Muscle layer of duodenum (tissue), 2 donors: Measurements from ENCODE around the gene EPN3.

ENCODE experiments used
- H3K27ac ChIP-seq: one replicate; pipeline ENCODE4 v1.7.0; 2013; ENCODE audit warnings: mild to moderate bottlenecking, low read length
- H3K27me3 ChIP-seq: one replicate; pipeline ENCODE4 v1.7.0; 2013; ENCODE audit warnings: low read depth, mild to moderate bottlenecking, control low read depth, low read length
- H3K36me3 ChIP-seq, 2 donors: one replicate each; pipeline ENCODE4 v1.7.0; 2013; ENCODE audit warnings: low read length in 2 of 2, control low read depth in 1 of 2, mild to moderate bottlenecking in 1 of 2; ENCODE audit not compliant: insufficient read depth in 2 of 2, control insufficient read depth in 1 of 2
- H3K4me1 ChIP-seq, 2 donors: one replicate each; pipeline ENCODE4 v1.7.0; 2013; ENCODE audit warnings: low read length in 2 of 2, mild to moderate bottlenecking in 2 of 2, control low read depth in 1 of 2, moderate library complexity in 1 of 2; ENCODE audit not compliant: insufficient read depth in 2 of 2, control insufficient read depth in 1 of 2
- H3K4me3 ChIP-seq, 2 donors: one replicate each; pipeline ENCODE4 v1.7.0; 2013; ENCODE audit warnings: low read length in 2 of 2, low read depth in 1 of 2, mild to moderate bottlenecking in 1 of 2
- H3K9me3 ChIP-seq, 2 donors: one replicate each; pipeline ENCODE4 v1.7.0; 2013; ENCODE audit warnings: low read length in 2 of 2, control low read depth in 1 of 2, mild to moderate bottlenecking in 1 of 2; ENCODE audit not compliant: control insufficient read depth in 1 of 2
- donor health status: healthy.

The EPN3 gene

DNA sequence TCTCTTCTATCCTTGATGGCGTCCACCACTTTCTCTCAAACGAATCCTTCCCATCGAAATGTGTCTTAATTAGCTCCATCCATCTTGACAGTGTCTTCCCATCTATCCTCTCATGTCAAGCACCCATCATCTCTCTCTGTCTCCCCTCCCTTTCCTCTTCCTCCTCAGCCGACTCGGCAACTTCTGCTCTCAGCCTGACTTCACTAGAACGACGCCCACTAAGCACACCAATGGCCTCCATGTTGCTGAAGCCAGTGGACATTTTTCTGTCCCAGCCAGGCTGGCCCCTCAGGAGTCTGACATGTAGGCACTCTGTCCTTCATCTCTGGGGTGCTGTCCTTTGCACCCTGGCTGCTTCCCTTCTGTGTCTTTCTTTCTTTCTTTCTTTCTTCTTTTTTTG lies 12.0 kb downstream of the EPN3 start:
- Histone ChIP-seq H3K27ac (no peak overlapping the region), H3K4me1 (peaks cover 10 to 29% of the 10 kb centered on the region in 2 donors), H3K27me3 (no peaks in the 10 kb centered on the region), H3K36me3 (peaks cover 0 to 10% of the 10 kb centered on the region in 2 donors), H3K4me3 (no peak overlapping the region), H3K9me3 (no peaks in the 10 kb centered on the region)

DNA sequence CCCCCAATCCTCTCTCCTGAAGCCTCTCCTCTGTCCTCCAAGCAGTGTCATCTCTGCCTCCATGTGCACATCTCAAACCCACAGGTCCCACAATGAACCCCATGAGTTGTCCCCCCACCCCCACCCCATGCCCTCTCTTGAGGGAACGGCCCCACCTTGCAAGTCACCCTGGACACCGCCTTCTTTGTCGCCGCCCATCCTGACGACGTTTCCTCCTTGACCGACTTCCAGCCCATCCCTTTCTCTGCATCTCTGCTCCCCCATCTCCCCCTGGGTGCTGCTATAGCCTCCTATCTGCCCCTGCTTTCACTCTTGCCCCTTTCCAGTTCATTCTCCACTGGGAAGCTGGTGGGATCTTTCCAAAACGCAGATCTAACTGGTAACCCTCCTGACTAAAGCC lies 12.8 kb downstream of the EPN3 start:
- no peak overlapping the region for H3K27ac ChIP-seq
- peaks cover 10 to 29% of the 10 kb centered on the region in 2 donors for H3K4me1 ChIP-seq
- H3K4me3 ChIP-seq, result no peak overlapping the region
- H3K27me3 ChIP-seq, result no peaks in the 10 kb centered on the region
- peaks cover 0 to 16% of the 10 kb centered on the region in 2 donors for H3K36me3 ChIP-seq
- H3K9me3 ChIP-seq, result no peaks in the 10 kb centered on the region

DNA sequence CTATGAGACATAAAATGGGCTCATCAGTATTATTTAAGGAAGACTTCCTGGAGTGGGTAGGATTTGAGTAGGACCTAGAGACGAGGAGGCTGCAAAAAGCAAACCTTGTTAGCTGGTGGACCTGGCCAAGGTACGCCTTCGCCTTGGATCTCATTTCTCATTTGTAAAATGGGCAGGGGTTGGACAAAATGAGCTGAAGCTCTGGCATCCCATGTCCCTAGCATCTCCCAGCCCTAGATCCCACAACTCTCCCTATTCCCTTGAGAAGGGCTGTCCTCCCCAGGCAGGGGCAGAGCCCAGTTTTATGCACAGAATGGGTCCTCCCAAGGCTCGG lies 14.1 kb downstream of the EPN3 start:
- H3K36me3 ChIP-seq, result peaks cover 0 to 21% of the 10 kb centered on the region in 2 donors
- no peaks in the 10 kb centered on the region for H3K27me3 ChIP-seq
- no peak overlapping the region for H3K27ac ChIP-seq
- peaks cover 4 to 22% of the 10 kb centered on the region in 2 donors for H3K4me1 ChIP-seq
- H3K9me3 ChIP-seq, result no peaks in the 10 kb centered on the region
- H3K4me3 ChIP-seq, result peak overlapping the region; percentile 21 to 70

DNA sequence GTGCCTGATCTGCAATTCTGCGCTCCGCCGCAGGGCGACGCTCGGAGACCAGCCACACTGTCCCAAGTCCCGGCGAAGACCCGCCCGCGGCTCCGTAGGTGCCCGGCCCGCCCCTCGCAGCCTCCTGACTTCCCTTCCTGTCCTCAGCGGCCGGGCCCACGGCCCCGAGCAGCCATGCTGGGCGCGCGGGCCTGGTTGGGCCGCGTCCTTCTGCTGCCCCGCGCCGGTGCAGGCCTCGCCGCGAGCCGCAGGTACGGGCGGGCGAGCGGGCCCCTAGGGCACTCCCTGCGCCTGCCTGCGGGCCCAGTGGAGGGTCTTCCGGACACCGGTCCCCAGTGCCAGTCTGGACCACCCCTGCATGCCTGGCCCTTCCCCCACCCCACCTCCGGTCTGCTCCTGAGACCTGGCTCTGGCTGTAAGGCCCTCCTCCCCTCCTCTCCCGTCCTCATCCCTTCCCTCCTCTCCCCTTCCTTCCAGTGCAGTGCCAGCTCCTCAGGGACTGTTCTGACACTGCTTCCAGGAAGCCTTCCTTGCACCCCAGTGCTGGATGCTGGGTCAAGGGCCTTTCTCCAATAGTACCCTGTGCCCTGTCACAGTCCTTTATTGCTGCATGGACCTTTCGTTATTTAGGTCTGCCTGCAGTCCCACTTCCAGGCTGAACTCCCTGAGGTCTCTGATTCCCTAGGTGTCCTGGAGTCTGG lies 14.7 kb downstream of the EPN3 start, which contains the start of gene SPATA20:
Gene SPATA20, plus strand, starts transcription at position 140 of the 701 bp plus-strand sequence. Its CDS starts 35 bp downstream, at position 175.
- no peaks in the 10 kb centered on the region for H3K27me3 ChIP-seq
- peaks cover 0 to 25% of the 10 kb centered on the region in 2 donors for H3K36me3 ChIP-seq
- H3K4me3 ChIP-seq, result peak within 1 kb of the TSS; percentile 70 to 71
- peaks cover 4 to 21% of the 10 kb centered on the region in 2 donors for H3K4me1 ChIP-seq
- no peaks in the 10 kb centered on the region for H3K9me3 ChIP-seq
- H3K27ac ChIP-seq, result peak within 1 kb of the TSS; percentile 60

DNA sequence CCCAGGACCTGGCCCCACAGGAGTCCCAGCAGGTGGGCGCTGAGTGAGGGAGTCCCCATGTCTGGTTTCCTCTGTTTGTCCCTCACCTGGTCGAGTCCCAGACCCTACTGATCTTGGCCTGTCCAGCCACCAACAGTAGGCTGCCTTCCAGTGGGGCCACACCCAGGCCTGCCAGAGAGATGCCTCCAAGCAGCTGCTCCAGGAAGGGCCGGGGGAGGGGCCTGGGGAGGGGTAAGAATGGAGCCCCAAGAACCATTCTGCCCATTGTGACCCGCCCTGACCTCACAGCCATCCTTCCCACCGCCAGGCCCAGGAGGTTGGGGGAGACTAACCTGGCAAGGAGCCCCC lies 15.2 kb downstream of the EPN3 start:
- no peaks in the 10 kb centered on the region for H3K27me3 ChIP-seq
- peaks cover 0 to 25% of the 10 kb centered on the region in 2 donors for H3K36me3 ChIP-seq
- peak overlapping the region; percentile 70 to 71 for H3K4me3 ChIP-seq
- H3K9me3 ChIP-seq, result no peaks in the 10 kb centered on the region
- H3K4me1 ChIP-seq, result peaks cover 4 to 17% of the 10 kb centered on the region in 2 donors
- peak overlapping the region; percentile 60 for H3K27ac ChIP-seq

DNA sequence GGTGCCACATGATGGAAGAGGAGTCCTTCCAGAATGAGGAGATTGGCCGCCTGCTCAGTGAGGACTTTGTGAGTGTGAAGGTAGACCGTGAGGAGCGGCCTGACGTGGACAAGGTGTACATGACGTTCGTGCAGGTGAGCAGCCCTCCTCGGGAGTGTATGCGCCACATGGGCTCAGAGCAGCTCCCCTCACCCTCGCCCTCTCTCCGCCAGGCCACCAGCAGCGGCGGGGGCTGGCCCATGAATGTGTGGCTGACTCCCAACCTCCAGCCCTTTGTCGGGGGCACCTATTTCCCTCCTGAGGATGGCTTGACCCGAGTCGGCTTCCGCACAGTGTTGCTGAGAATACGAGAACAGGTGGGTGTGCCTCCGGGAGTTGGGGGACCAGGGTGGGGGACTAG lies 16.3 kb downstream of the EPN3 start:
- Histone ChIP-seq H3K4me3 (no peak overlapping the region), H3K27ac (no peak overlapping the region), H3K27me3 (no peaks in the 10 kb centered on the region), H3K9me3 (no peaks in the 10 kb centered on the region), H3K36me3 (peaks cover 0 to 25% of the 10 kb centered on the region in 2 donors), H3K4me1 (peaks cover 4 to 14% of the 10 kb centered on the region in 2 donors)

DNA sequence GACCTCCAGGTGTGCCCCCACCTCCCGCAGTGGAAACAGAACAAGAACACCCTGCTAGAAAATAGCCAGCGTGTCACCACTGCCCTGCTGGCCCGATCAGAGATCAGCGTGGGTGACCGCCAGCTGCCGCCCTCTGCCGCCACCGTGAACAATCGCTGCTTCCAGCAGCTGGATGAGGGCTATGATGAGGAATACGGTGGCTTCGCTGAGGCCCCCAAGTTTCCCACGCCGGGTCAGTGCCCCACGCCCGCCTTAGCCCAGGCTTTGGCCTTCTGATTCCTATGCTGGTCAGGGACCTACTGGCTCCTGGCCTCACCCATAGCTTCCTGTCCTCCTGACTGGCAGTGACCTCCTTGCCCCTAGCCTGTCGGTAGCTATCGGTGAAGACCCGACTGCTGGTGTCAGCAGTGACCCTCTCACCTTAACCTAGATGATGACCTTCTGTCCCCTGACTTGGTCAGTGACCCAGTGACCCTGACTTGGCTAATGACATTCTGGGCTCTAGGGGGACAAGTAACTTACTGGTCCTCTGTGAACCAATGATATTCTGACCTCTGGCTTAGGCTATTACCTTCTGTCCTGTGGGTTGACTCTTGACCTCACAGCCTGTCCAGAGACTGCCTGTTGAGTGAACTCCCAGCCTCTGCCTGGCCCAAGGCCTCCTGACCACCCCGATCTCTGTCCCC lies 16.9 kb downstream of the EPN3 start:
- no peak overlapping the region for H3K4me3 ChIP-seq
- H3K27ac ChIP-seq, result no peak overlapping the region
- no peaks in the 10 kb centered on the region for H3K27me3 ChIP-seq

DNA sequence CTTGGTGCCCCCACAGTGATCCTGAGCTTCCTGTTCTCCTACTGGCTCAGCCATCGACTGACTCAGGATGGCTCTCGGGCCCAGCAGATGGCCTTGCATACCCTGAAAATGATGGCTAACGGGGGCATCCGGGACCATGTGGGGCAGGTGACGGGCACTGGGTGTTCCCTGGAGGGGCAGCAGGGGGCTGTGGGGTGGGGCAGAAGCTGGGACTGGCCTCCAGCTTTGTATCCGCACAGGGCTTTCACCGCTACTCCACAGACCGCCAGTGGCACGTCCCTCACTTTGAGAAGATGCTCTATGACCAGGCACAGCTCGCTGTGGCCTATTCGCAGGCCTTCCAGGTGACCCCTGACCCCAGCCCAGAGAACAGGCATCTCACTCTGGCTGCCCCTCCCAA lies 17.4 kb downstream of the EPN3 start:
- Histone ChIP-seq H3K27me3 (no peaks in the 10 kb centered on the region), H3K27ac (no peak overlapping the region), H3K4me1 (peaks cover 4 to 14% of the 10 kb centered on the region in 2 donors), H3K9me3 (no peaks in the 10 kb centered on the region), H3K4me3 (no peak overlapping the region), H3K36me3 (peaks cover 0 to 26% of the 10 kb centered on the region in 2 donors)

More for the DNA sequence above, 16.9 kb downstream of the EPN3 start:
- peaks cover 4 to 14% of the 10 kb centered on the region in 2 donors for H3K4me1 ChIP-seq
- peaks cover 0 to 25% of the 10 kb centered on the region in 2 donors for H3K36me3 ChIP-seq
- H3K9me3 ChIP-seq, result no peaks in the 10 kb centered on the region

DNA sequence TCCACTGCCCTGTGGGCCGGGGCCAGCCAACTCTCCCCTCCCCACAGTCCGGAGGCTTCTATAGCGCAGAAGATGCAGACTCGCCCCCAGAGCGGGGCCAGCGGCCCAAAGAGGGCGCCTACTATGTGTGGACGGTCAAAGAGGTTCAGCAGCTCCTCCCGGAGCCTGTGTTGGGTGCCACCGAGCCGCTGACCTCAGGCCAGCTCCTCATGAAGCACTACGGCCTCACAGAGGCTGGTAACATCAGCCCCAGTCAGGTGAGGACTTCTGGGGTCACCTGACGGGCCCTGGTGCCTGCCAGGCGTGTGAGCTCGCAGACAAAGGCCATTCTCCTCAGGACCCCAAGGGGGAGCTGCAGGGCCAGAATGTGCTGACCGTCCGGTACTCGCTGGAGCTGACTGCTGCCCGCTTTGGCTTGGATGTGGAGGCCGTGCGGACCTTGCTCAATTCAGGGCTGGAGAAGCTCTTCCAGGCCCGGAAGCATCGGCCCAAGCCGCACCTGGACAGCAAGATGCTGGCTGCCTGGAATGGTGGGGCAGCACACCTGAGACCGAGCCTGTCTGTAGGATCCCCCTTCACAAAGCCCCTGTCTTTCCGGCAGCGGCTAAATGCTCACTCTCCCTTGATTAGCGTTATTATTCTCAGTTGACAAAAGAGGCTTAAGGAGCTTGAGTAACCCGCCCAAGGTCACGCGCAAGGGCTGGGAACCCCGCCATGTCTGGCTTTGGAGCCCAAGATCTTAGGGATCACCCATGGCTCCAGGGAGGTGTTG lies 18.3 kb downstream of the EPN3 start:
- Histone ChIP-seq H3K9me3 (no peaks in the 10 kb centered on the region), H3K27ac (no peak overlapping the region), H3K36me3 (peaks cover 0 to 35% of the 10 kb centered on the region in 2 donors), H3K27me3 (no peaks in the 10 kb centered on the region), H3K4me1 (peaks cover 4 to 14% of the 10 kb centered on the region in 2 donors), H3K4me3 (no peak overlapping the region)

DNA sequence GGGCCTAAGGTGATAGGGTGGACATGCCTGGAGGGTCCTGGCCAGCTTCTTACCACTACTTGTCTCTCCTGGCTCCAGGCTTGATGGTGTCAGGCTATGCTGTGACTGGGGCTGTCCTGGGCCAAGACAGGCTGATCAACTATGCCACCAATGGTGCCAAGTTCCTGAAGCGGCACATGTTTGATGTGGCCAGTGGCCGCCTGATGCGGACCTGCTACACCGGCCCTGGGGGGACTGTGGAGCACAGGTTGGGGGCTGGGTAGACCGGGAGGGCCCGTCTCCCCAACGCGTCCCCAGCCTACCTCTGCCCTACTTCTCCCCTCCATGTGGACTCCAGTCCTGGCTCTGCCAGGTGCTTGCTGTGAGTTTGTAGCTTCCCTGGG lies 18.9 kb downstream of the EPN3 start:
- Histone ChIP-seq H3K4me1 (peaks cover 4 to 14% of the 10 kb centered on the region in 2 donors), H3K27ac (no peak overlapping the region), H3K27me3 (no peaks in the 10 kb centered on the region), H3K9me3 (no peaks in the 10 kb centered on the region), H3K36me3 (peaks cover 0 to 40% of the 10 kb centered on the region in 2 donors), H3K4me3 (no peak overlapping the region)

DNA sequence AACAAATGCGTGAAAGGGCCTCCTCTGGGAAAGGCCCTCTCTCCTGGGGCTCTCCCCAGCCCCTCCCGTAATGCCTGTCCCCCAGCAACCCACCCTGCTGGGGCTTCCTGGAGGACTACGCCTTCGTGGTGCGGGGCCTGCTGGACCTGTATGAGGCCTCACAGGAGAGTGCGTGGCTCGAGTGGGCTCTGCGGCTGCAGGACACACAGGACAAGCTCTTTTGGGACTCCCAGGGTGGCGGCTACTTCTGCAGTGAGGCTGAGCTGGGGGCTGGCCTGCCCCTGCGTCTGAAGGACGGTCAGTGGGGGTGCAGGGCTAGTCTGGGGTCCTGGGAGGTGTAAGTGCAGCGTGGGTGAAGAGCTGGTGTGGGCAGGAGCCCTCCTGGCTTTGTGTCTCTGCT lies 19.3 kb downstream of the EPN3 start:
- no peak overlapping the region for H3K27ac ChIP-seq
- H3K27me3 ChIP-seq, result no peaks in the 10 kb centered on the region
- H3K4me1 ChIP-seq, result peaks cover 4 to 10% of the 10 kb centered on the region in 2 donors
- no peak overlapping the region for H3K4me3 ChIP-seq
- peaks cover 0 to 43% of the 10 kb centered on the region in 2 donors for H3K36me3 ChIP-seq
- H3K9me3 ChIP-seq, result no peaks in the 10 kb centered on the region
